ENCODE measurements around the gene RPTOR.
"Not testable (repeated sequence)": the region's sequence is repeated elsewhere in the genome, so short reads cannot be mapped to it uniquely, and the experiment has no call there.

The RPTOR gene

GRCh38 chr17:80745183-80745582 lies 200.5 kb downstream of the RPTOR start:
- no peak for DNase-seq

GRCh38 chr17:80746262-80746935 lies 201.8 kb downstream of the RPTOR start:
- DNase-seq, result no peak

GRCh38 chr17:80747469-80747868 lies 202.8 kb downstream of the RPTOR start:
- no peak for DNase-seq

GRCh38 chr17:80749611-80750010 lies 205.0 kb downstream of the RPTOR start:
- no peak for DNase-seq

GRCh38 chr17:80750263-80750662 lies 205.6 kb downstream of the RPTOR start:
- no peak for DNase-seq

GRCh38 chr17:80751070-80751945 lies 206.7 kb downstream of the RPTOR start:
- no peak for DNase-seq

GRCh38 chr17:80751946-80752581 lies 207.4 kb downstream of the RPTOR start:
- DNase-seq, result no peak

- no peak for DNase-seq
Measured at GRCh38 chr17:80753685-80754345, 209.2 kb downstream of the RPTOR start.

- no peak for DNase-seq
Measured at GRCh38 chr17:80754846-80755245, 210.2 kb downstream of the RPTOR start.

GRCh38 chr17:80755650-80756405 lies 211.2 kb downstream of the RPTOR start:
- DNase-seq, result no peak

GRCh38 chr17:80758481-80759376 lies 214.1 kb downstream of the RPTOR start:
- no peak for DNase-seq

- no peak for DNase-seq
Measured at GRCh38 chr17:80759377-80759673, 214.7 kb downstream of the RPTOR start.

GRCh38 chr17:80760511-80760911 lies 215.9 kb downstream of the RPTOR start:
- DNase-seq, result no peak

- no peak for DNase-seq
Measured at GRCh38 chr17:80761110-80761871, 216.7 kb downstream of the RPTOR start.

GRCh38 chr17:80762076-80762475 lies 217.4 kb downstream of the RPTOR start:
- no peak for DNase-seq

GRCh38 chr17:80763293-80763867 lies 218.7 kb downstream of the RPTOR start:
- DNase-seq, result no peak

GRCh38 chr17:80764627-80765145 lies 220.0 kb downstream of the RPTOR start:
- not testable (repeated sequence) for DNase-seq

- DNase-seq, result no peak
Measured at GRCh38 chr17:80765241-80765961, 220.8 kb downstream of the RPTOR start.

- no peak for DNase-seq
Measured at GRCh38 chr17:80766290-80766855, 221.7 kb downstream of the RPTOR start.
